GM18861 (cell line): ENCODE measurements around the gene SUCLG1.
"Not testable (repeated sequence)": the region's sequence is repeated elsewhere in the genome, so short reads cannot be mapped to it uniquely, and the experiment has no call there.

Experiments
- ATAC-seq: cut with Tn5 transposase; IDR thresholded peaks from one replicate; pipeline ENCODE4 v1.9.1; 2021; ENCODE audit not compliant: unreplicated experiment

The SUCLG1 gene

DNA sequence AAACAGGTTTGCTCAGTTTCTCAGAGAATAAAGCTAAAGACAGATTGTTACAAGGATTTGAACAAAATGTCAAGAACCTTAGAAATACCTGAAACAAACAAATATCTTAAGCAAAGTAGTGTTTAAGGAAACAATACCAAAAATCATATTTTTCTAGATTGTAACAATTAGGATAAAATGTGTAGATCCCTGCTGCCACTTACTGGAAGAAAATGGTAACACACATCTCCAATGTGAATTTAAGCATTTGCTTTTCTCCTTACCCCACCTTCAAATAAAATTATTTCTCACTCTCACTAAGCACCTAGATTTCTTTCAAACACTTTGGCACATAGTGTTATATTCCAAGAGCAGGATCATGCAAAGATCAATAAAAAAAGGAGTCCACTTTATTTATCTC lies 34.9 kb downstream of the SUCLG1 start:
- ATAC-seq = no peak

DNA sequence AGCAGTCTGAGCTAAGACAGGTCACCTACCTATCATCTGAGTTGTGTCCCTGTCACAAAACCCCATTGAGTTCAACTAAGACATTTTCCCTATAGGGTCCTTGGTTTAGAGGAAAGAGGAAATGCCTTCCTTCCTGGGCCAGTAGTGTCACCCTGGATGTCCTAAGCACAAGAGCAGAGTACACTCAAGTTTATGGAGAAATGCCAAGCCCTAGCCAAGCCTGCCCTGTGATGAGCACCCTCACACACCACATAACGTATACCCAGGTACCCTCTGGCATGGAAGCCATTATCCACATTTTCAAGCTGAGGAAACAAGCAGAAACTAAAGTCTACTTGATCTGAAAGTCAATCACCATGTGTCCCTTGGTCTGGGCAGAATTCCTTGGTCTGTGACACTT lies 37.3 kb downstream of the SUCLG1 start:
- no peak for ATAC-seq

DNA sequence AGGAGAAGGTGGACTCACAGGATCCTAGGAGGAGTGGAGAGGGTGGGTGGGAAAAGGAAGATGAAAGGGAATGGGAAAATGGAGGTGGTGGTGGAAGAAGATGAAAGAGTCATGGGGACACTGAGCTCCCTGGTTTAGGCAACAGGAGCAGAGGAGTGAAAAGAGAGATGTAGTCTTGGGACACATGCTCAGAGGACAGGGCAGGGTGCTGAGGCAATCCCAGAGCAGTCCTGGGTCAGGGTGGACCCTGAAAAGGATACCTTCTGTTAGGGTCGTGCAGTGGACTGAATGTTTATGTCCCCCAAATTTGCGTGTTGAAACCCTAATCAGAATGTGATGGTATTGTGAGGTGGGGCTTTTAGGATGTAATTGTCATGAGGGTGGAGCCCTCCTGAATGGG lies 37.9 kb downstream of the SUCLG1 start:
- no peak for ATAC-seq

DNA sequence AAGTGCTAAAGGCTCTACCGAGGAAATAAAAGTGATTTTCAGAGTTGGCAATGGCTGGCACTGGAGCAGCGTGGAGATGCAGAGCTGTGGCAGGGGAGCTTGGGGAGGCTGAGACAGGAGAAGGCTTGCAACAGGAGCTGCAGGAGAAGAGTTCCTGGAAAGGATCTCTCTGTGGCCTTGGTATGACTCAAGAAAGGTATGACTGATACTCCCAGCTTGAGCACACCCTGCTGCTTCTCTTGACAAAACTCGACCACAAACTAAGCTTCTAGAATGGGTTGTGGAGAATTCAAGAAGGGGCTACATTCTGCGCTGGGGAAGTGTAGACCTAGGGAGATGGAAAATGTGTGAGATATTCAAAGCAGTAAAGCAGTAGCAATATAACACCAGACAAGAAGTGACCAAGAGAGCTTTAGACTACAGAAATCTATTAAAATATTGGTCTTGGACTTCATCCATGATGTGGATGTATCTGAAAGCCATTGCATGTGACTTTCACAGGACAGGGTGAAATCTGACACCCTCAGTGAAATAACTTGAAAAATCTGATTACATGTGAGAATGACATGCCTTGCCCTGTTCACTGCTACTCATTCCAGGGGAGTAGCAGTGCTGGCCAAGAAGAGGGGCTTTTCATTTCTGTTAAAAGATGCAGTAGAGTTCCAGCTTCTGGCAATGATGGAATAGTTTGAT lies 41.5 kb downstream of the SUCLG1 start:
- no peak for ATAC-seq

GRCh38 chr2:84409531-84409930 lies 49.5 kb downstream of the SUCLG1 start:
- ATAC-seq = no peak

GRCh38 chr2:84402111-84402510 lies 57.0 kb downstream of the SUCLG1 start:
- ATAC-seq = not testable (repeated sequence)

- ATAC-seq = not testable (repeated sequence)
These were observed 59.2 kb downstream of the SUCLG1 start for GRCh38 chr2:84399839-84400238.

DNA sequence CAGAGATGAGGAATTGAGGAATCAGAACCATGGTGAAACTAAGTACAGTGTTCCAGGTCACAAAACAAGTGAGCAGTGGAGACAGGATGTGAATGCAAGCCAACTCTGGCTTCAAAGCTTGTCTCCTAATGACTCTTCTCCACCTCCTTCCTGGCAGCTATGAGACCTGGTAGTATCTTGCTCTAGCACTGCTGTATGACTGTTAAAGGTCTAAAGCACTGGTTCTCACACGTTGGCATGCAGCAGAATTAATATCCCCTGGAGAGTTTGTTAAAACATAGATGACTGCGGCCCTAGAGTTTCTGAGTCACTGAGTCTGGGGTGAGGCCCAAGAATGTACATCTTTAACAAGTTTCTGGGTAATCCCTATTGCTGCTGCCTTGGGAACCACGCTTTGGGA lies 63.3 kb downstream of the SUCLG1 start:
- no peak for ATAC-seq

DNA sequence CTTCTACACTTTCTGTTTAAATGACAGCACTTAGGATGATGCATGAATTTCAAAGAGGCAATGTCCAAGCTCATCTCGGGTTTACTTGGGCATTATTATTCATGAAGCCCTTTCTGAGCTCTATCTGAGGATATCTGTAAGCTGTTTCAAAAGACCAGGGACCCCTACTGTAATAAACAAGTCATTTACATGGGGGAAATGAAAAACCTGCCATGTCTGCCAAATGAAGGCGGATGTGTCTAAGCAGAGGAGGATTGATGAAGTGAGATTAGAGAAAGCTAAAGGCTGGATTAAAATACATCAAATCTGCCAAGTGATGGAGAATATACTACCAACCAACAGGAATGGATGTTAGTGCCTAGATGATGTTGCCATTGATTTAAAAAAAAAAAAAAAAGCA lies 64.5 kb downstream of the SUCLG1 start:
- ATAC-seq = no peak

GRCh38 chr2:84393829-84394228 lies 65.3 kb downstream of the SUCLG1 start:
- no peak for ATAC-seq

- ATAC-seq = no peak
These were observed 69.3 kb downstream of the SUCLG1 start for GRCh38 chr2:84389794-84390193.

DNA sequence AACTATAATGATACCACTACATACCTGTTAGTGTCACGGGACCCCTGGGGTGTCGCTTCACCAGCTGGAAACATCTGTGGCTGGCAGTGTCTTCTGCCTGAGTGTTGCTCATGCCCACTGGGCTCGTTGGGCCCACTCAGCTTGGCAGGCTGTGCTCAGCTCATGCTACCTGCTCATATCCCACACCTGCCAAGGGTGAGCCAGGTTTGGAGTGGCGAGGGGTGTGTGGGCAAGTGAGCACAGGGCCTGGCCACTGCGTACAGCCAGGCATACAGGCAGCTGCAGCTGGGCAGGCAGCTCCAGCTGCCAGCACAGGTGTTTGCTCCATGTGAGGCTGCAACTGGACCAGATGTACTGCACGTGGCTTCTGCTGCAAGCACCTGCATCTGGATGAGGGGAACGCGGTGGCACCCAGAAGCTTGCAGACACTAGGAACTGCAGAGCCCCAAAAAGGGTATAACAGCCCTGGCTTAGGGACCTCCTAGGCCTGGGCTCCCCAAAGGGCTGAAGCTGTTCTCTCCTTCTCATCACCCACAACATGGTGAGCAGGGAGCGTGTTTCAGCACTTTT lies 70.1 kb downstream of the SUCLG1 start:
- ATAC-seq = no peak

DNA sequence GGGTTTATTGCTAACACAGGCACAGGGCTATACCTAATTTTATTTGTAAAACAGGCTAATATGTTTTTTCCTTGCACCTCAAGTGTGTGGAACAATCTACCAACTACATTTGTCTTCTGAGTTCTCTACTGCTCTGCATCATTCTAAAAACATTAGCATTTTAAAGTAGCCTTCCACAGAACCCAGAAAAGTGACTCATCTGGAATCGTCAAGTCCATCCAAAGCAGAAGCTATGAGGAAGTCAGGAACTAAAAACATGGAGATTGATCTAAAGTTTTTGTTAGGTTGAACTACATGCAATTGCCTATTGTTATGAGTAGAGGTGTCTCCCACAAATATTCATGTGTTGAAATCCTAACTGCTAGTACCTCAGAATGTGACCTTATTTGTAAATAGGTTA lies 70.9 kb downstream of the SUCLG1 start:
- no peak for ATAC-seq

DNA sequence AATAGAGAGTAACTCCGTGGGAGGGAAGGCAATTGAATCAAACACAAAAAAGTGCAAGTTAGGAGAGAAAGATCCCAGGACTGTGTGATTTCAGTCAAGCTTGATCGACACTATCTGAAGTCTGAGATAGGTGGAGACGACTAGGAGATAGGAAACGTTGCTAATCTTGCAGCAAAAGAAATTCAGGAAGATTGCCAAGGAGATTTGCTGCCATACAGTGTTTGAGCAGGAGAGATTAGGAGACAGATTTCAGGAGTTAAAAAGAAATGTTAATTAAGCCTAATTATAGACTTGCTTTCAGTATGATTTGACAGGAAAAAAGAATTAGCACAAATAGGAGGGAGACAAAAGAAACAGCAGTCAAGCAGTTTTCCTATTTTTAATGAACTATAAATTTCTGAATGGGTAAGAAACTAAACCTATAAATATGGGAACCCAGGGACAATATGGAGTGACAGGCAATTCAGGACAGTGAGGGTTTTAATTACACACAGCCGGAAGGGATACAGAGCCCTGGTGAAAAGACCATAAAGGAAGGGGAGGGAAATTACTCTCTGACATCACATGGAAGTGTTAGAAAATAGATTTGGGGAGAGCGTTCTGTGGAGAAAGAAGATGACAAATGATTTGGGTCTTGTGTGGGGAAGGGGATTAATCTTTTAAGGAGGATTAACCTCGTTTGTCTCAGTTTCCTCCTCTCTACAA lies 72.6 kb downstream of the SUCLG1 start:
- ATAC-seq = no peak

DNA sequence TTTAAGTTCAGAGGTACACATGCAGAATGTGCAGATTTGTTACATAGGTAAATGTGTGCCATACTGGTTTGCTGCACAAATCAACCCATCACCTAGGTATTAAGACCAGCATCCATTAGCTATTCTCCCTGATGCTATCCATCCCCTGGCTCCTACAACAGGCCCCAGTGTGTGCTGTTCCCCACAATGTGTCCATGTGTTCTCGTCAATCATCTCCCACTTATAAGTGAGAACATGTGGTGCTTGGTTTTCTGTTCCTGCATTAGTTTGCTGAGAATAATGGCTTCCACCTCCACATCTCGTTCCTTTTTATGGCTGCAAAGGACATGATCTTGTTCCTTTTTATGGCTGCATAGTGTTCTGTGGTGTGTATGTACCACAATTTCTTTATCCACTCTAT lies 75.8 kb downstream of the SUCLG1 start:
- no peak for ATAC-seq

- no peak for ATAC-seq
These were observed 78.2 kb downstream of the SUCLG1 start for GRCh38 chr2:84380875-84381274.

- ATAC-seq = no peak
These were observed 80.1 kb downstream of the SUCLG1 start for GRCh38 chr2:84378960-84379359.

DNA sequence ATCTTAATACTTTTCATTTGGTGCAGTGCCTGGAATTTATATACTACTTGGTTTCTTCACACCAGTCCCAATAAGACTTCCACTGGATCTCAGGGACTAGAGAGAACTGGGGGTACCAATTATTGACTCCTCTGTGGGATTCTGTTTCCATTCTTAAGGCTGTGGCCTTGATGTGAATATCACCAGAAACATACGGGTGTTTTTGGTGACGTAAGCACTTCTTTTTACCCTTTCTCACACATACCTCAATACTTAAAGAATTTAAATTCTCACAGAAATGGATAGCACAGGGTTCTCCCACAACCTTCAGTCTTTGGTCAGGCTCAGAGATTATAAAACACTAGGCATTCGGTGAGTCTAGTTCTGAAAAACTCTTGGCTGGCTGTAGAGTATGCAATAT lies 84.1 kb downstream of the SUCLG1 start:
- no peak for ATAC-seq

DNA sequence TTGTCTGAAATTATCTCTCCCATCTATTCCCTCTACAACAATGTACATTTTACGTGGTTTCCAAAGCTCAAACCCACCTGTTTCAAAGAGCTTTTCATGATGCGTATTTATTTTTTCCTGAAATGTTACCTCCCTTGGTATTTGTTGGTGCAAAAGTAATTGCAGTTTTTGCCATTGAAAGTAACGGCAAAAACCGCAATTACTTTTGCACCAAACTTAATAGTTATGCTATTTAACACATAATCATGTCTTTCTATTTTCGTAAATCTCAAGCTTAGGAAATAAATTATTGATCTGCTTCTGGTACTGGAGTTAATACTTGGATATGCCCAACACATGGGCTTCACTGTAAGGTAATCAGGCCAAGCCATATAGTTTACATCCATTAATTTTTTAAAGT lies 85.2 kb downstream of the SUCLG1 start:
- ATAC-seq = no peak
